DOHH2 (cell line): Measurements from ENCODE around the gene TMEM95.
"Not testable (repeated sequence)": the region's sequence is repeated elsewhere in the genome, so short reads cannot be mapped to it uniquely, and the experiment has no call there.

Source experiments
- H3F3A ChIP-seq: fragments of 200-600 bp; sonication (generic), shearing (Covaris generic); 2 replicates; pipeline ENCODE4 v1.6.0; 2016; ENCODE audit warnings: antibody characterized with exemption, mild to moderate bottlenecking; ENCODE audit not compliant: control insufficient read depth, insufficient read depth
- H3K27ac ChIP-seq: fragments of 200-600 bp; sonication (generic); 2 replicates; pipeline ENCODE4 v1.5.1; 2014; ENCODE audit warnings: low read depth, mild to moderate bottlenecking, low read length, moderate library complexity
- H3K27me3 ChIP-seq: fragments of 200-600 bp; sonication (generic); 2 replicates; pipeline ENCODE4 v1.6.1; 2014; ENCODE audit warnings: mild to moderate bottlenecking, low read length, mixed read lengths; ENCODE audit not compliant: control insufficient read depth
- H3K36me3 ChIP-seq: fragments of 200-600 bp; sonication (generic); 2 replicates; pipeline ENCODE4 v1.6.1; 2014; ENCODE audit warnings: mild to moderate bottlenecking, low read length, moderate library complexity, mixed read lengths; ENCODE audit not compliant: control insufficient read depth
- H3K4me1 ChIP-seq: fragments of 200-600 bp; sonication (generic); 2 replicates; pipeline ENCODE4 v1.6.1; 2014; ENCODE audit warnings: mild to moderate bottlenecking, low read length, mixed read lengths; ENCODE audit not compliant: control insufficient read depth
- H3K4me2 ChIP-seq: fragments of 200-600 bp; sonication (generic); 2 replicates; pipeline ENCODE4 v1.6.0; 2014; ENCODE audit warnings: mild to moderate bottlenecking, low read length, moderate library complexity
- H3K4me3 ChIP-seq: fragments of 200-600 bp; sonication (generic); 2 replicates; pipeline ENCODE4 v1.5.1; 2014; ENCODE audit warnings: mild to moderate bottlenecking, low read length, mixed read lengths
- H3K79me2 ChIP-seq: fragments of 200-600 bp; sonication (generic); 2 replicates; pipeline ENCODE4 v1.6.1; 2014; ENCODE audit warnings: mild to moderate bottlenecking, low read length, mixed read lengths; ENCODE audit not compliant: control insufficient read depth
- H3K9me2 ChIP-seq: fragments of 200-600 bp; sonication (generic); replicated peaks from 2 replicates; pipeline ENCODE4 v1.6.1; 2014; ENCODE audit warnings: mild to moderate bottlenecking, low read length, mixed read lengths; ENCODE audit not compliant: control insufficient read depth
- H3K9me3 ChIP-seq: fragments of 200-600 bp; sonication (generic); 2 replicates; pipeline ENCODE4 v1.6.1; 2014; ENCODE audit warnings: antibody characterized with exemption, low read length, mixed read lengths; ENCODE audit not compliant: control insufficient read depth, insufficient read depth
- H4K20me1 ChIP-seq: fragments of 200-600 bp; sonication (generic); 2 replicates; pipeline ENCODE4 v1.6.0; 2014; ENCODE audit warnings: low read depth, mild to moderate bottlenecking, antibody characterized with exemption, low read length, moderate library complexity; ENCODE audit not compliant: control insufficient read depth, insufficient read depth
- CTCF ChIP-seq: fragments of 200-600 bp; sonication (generic); IDR thresholded peaks from one replicate; pipeline ENCODE4 v1.5.1; 2014; ENCODE audit warnings: antibody characterized with exemption, mild to moderate bottlenecking, low read depth, low read length; ENCODE audit not compliant: poor library complexity, severe bottlenecking
- EZH2phosphoT487 ChIP-seq: fragments of 200-600 bp; sonication (generic); IDR thresholded peaks from 2 replicates; pipeline ENCODE4 v1.6.1; 2017; ENCODE audit warnings: borderline replicate concordance, mild to moderate bottlenecking, antibody characterized with exemption, low read length, moderate library complexity, mixed read lengths

TMEM95 gene

GRCh38 chr17:7367918-7368598 lies 13.1 kb downstream of the TMEM95 start:
- Histone ChIP-seq H3K36me3 (no peaks in the 10 kb centered on the region), H4K20me1 (no peaks in the 10 kb centered on the region), H3K4me1 (no peaks in the 10 kb centered on the region), H3F3A (no peaks in the 10 kb centered on the region), H3K4me2 (no peak overlapping the region), H3K27ac (no peak overlapping the region), H3K79me2 (no peaks in the 10 kb centered on the region), H3K9me2 (no peaks in the 10 kb centered on the region), H3K9me3 (no peaks in the 10 kb centered on the region), H3K27me3 (peaks cover 11% of the 10 kb centered on the region; the same call in 1 of the 2 replicates), H3K4me3 (no peak overlapping the region)
- no peak for TF ChIP-seq EZH2phosphoT487
- TF ChIP-seq CTCF: no peak

- H3K27me3 ChIP-seq: peaks cover 11% of the 10 kb centered on the region; the same call in 1 of the 2 replicates
- not testable (repeated sequence) for H3K4me2 ChIP-seq, H4K20me1 ChIP-seq, H3K9me2 ChIP-seq, H3K79me2 ChIP-seq, H3K4me1 ChIP-seq, H3K27ac ChIP-seq, H3K36me3 ChIP-seq, H3F3A ChIP-seq, H3K9me3 ChIP-seq, H3K4me3 ChIP-seq
These were observed 13.6 kb downstream of the TMEM95 start for GRCh38 chr17:7368599-7368994.

DNA sequence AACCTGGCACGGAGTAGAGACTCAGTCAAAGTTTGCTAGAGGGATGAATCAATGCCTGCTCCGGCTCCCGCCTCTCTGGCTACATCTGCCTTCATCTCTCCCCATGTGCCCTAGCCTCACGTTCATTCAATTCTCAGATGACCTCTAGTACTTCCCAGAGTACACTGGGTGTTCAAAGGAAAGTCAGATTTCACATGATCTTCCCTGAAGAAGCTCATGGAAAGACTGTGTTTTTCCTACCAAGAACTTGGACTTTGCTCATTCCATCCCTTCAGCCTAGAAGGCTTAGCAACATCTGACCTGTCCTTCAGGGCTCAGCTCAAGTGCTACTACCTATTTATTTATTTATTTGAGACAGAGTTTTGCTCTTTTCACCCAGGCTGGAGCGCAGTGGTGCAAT lies 14.9 kb downstream of the TMEM95 start:
- no peak overlapping the region for H3K27ac ChIP-seq
- no peak overlapping the region for H3K4me2 ChIP-seq
- peaks cover 11% of the 10 kb centered on the region; the same call in 1 of the 2 replicates for H3K27me3 ChIP-seq
- no peaks in the 10 kb centered on the region for H4K20me1 ChIP-seq
- no peaks in the 10 kb centered on the region for H3K9me3 ChIP-seq
- H3K4me1 ChIP-seq: no peaks in the 10 kb centered on the region
- no peaks in the 10 kb centered on the region for H3K36me3 ChIP-seq
- H3K4me3 ChIP-seq: no peak overlapping the region
- no peaks in the 10 kb centered on the region for H3F3A ChIP-seq
- TF ChIP-seq EZH2phosphoT487: no peak
- no peaks in the 10 kb centered on the region for H3K9me2 ChIP-seq
- no peaks in the 10 kb centered on the region for H3K79me2 ChIP-seq

DNA sequence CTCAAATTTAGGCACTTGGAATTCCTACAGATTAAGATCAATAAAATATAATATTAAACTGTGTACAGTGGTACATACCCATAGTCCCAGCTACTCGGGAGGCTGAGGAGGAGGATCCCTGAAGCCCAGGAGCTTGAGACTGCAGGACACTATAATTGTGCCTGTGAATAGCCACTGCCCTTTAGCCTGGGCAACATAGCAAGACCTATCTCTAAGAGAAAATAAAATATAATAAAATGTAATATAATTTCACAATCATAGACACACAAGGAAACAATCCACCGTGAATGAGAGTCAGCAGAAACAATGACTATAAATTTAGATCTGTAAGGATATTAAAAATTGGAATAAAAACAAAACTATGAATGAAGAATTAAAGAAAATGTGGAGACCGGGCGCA lies 15.9 kb downstream of the TMEM95 start:
- TF ChIP-seq EZH2phosphoT487: no peak
- TF ChIP-seq CTCF: no peak
- no peaks in the 10 kb centered on the region for H3K36me3 ChIP-seq
- H3K79me2 ChIP-seq: no peaks in the 10 kb centered on the region
- H3K9me2 ChIP-seq: no peaks in the 10 kb centered on the region
- no peaks in the 10 kb centered on the region for H3K9me3 ChIP-seq
- no peaks in the 10 kb centered on the region for H4K20me1 ChIP-seq
- no peak overlapping the region for H3K4me2 ChIP-seq
- no peaks in the 10 kb centered on the region for H3F3A ChIP-seq
- no peak overlapping the region for H3K27ac ChIP-seq
- no peaks in the 10 kb centered on the region for H3K4me1 ChIP-seq
- H3K4me3 ChIP-seq: no peak overlapping the region
- peaks cover 11% of the 10 kb centered on the region; the same call in 1 of the 2 replicates for H3K27me3 ChIP-seq
